ENCODE data around the gene CACHD1.

- TF ChIP-seq POLR2AphosphoS5 (IDR thresholded peaks at IDR 0.05; ENCODE audit: low read depth): no peak
- TF ChIP-seq REST (IDR thresholded peaks at IDR 0.05; ENCODE audit: insufficient replicate concordance, low read depth): no peak
- TF ChIP-seq CTCF (IDR thresholded peaks at IDR 0.05; ENCODE audit: insufficient read depth, low read length): no peak
These were observed 264.3 kb downstream of the CACHD1 start for GRCh38 chr1:64734287-64734652.

Measured in HL-60 (cell line).